H1 (cell line): Measurements from ENCODE around the gene ADD1. TPM values are rescaled to one million over a fixed set of nuclear protein-coding genes. Genes with fewer than 3 reads are reported as not detected.

Experiments
- CTCF ChIA-PET: fragments of 300-600 bp; sonication (Branson Sonifier 250); formaldehyde crosslinking; loops from one replicate; lab custom pipeline; 2021; ENCODE audit not compliant: partially characterized antibody; lab: Charles Lee
- POLR2A ChIA-PET: fragments of 300-600 bp; sonication (Branson Sonifier 250); formaldehyde crosslinking; loops from one replicate; lab custom pipeline; 2021; ENCODE audit warnings: inconsistent platforms; ENCODE audit not compliant: partially characterized antibody; lab: Charles Lee
- DNase-seq, 2 experiments: peaks; one replicate each; pipeline versions ENCODE4 v3.0.0 to v3.0.0-alpha.2; 2010 to 2022; ENCODE audit warnings: low spot score in 2 of 2, low read depth in 1 of 2, mixed read lengths in 1 of 2
- FAIRE-seq: peaks from 2 replicates; lab custom pipeline; 2011; peaks lifted over from hg19 to GRCh38; lab: Jason Lieb, UNC
- H2AFZ ChIP-seq: 2 replicates; pipeline ENCODE4 v1.8.1; 2012; ENCODE audit warnings: low read length, inconsistent platforms
- H2AK5ac ChIP-seq: 2 replicates; pipeline ENCODE4 v1.6.1; 2013; ENCODE audit warnings: low read depth, low read length
- H2BK120ac ChIP-seq: replicated peaks from 2 replicates; pipeline ENCODE3; 2013; ENCODE audit warnings: low read depth, low read length, inconsistent platforms
- H2BK12ac ChIP-seq: 2 replicates; pipeline ENCODE4 v1.6.1; 2013; ENCODE audit warnings: low read depth, low read length
- H2BK15ac ChIP-seq: 2 replicates; pipeline ENCODE4 v1.6.1; 2013; ENCODE audit warnings: low read length
- H2BK20ac ChIP-seq: 2 replicates; pipeline ENCODE4 v1.6.1; 2013; ENCODE audit warnings: low read length
- H2BK5ac ChIP-seq: 2 replicates; pipeline ENCODE4 v1.6.1; 2013; ENCODE audit warnings: low read depth, low read length
- H3K14ac ChIP-seq: 2 replicates; pipeline ENCODE4 v1.6.1; 2013; ENCODE audit warnings: inconsistent platforms; ENCODE audit not compliant: insufficient read length
- H3K18ac ChIP-seq: 2 replicates; pipeline ENCODE4 v1.6.1; 2013; ENCODE audit warnings: low read length; ENCODE audit errors: extremely low read depth
- H3K23ac ChIP-seq: 2 replicates; pipeline ENCODE4 v1.6.1; 2013; ENCODE audit warnings: inconsistent platforms; ENCODE audit not compliant: insufficient read length
- H3K23me2 ChIP-seq: 2 replicates; pipeline ENCODE4 v1.6.1; 2013; ENCODE audit warnings: low read depth, low read length
- H3K27ac ChIP-seq: 2 replicates; pipeline ENCODE4 v1.6.1; 2011; ENCODE audit warnings: low read depth, low read length, inconsistent platforms
- H3K27me3 ChIP-seq, 4 experiments: replicated peaks in 1 of 4; 1 replicate in 1 of 4; 2 replicates in 3 of 4; pipeline versions ENCODE4 v1.6.1 to v1.8.1; 2011 to 2013; ENCODE audit warnings: low read length in 3 of 4, mild to moderate bottlenecking in 3 of 4, inconsistent platforms in 2 of 4, mixed read lengths in 2 of 4, moderate library complexity in 1 of 4; ENCODE audit not compliant: control insufficient read depth in 3 of 4, insufficient read depth in 3 of 4; ENCODE audit errors: extremely low read depth in 1 of 4
- H3K36me3 ChIP-seq, 4 experiments: 2 replicates each; pipeline versions ENCODE4 v1.6.1 to v1.8.1; 2011 to 2013; ENCODE audit warnings: mild to moderate bottlenecking in 4 of 4, low read length in 3 of 4, moderate library complexity in 2 of 4, control low read depth in 1 of 4, inconsistent platforms in 1 of 4; ENCODE audit not compliant: insufficient read depth in 4 of 4, control insufficient read depth in 2 of 4
- H3K4ac ChIP-seq: replicated peaks from 2 replicates; pipeline ENCODE3; 2013; ENCODE audit warnings: low read length, low read depth, mixed read lengths, inconsistent platforms; ENCODE audit not compliant: insufficient read length
- H3K4me1 ChIP-seq, 4 experiments: replicated peaks in 1 of 4; 1 replicate in 1 of 4; 2 replicates in 3 of 4; pipeline versions ENCODE4 v1.6.1 to v1.8.1; 2011 to 2013; ENCODE audit warnings: low read length in 3 of 4, inconsistent platforms in 2 of 4, mixed read lengths in 1 of 4; ENCODE audit not compliant: insufficient read depth in 4 of 4, control insufficient read depth in 3 of 4
- H3K4me2 ChIP-seq, 2 experiments: 2 replicates each; pipeline versions ENCODE4 v1.6.1 to v1.8.1; 2011 to 2013; ENCODE audit warnings: low read depth in 2 of 2, low read length in 2 of 2, control low read depth in 1 of 2, inconsistent platforms in 1 of 2, mild to moderate bottlenecking in 1 of 2; ENCODE audit not compliant: insufficient read depth in 1 of 2
- H3K4me3 ChIP-seq, 4 experiments: fragments of 200-600, 300-600 bp in 1 of 4; sonication (generic), shearing (Covaris generic), sonication (Bioruptor Twin) in 1 of 4; 2 replicates each; pipeline versions ENCODE4 v1.5.1 to v1.8.1; 2011 to 2016; ENCODE audit warnings: low read length in 4 of 4, low read depth in 3 of 4, control low read depth in 2 of 4, inconsistent platforms in 2 of 4, mild to moderate bottlenecking in 2 of 4, mixed read lengths in 1 of 4, moderate library complexity in 1 of 4; ENCODE audit not compliant: insufficient read depth in 2 of 4; ENCODE audit errors: extremely low read depth in 1 of 4
- H3K56ac ChIP-seq: replicated peaks from 2 replicates; pipeline ENCODE3; 2013; ENCODE audit warnings: low read depth, mild to moderate bottlenecking, mixed read lengths, low read length, inconsistent platforms; ENCODE audit not compliant: insufficient read length
- H3K79me1 ChIP-seq: 2 replicates; pipeline ENCODE4 v1.6.1; 2013; ENCODE audit warnings: low read depth, low read length, control low read depth
- H3K79me2 ChIP-seq, 2 experiments: 2 replicates each; pipeline versions ENCODE4 v1.6.1 to v1.8.1; 2012 to 2013; ENCODE audit warnings: low read length in 2 of 2, mild to moderate bottlenecking in 2 of 2, inconsistent platforms in 1 of 2; ENCODE audit not compliant: insufficient read depth in 2 of 2, control insufficient read depth in 1 of 2
- H3K9ac ChIP-seq, 4 experiments: replicated peaks in 1 of 4; 1 replicate in 1 of 4; 2 replicates in 3 of 4; pipeline versions ENCODE4 v1.6.1 to v1.8.1; 2011 to 2013; ENCODE audit warnings: low read depth in 3 of 4, low read length in 3 of 4, control low read depth in 2 of 4, mild to moderate bottlenecking in 2 of 4, moderate library complexity in 2 of 4, inconsistent platforms in 1 of 4; ENCODE audit errors: extremely low read depth in 1 of 4
- H3K9me3 ChIP-seq, 2 experiments: 2 replicates each; pipeline versions ENCODE4 v1.6.1 to v1.8.1; 2012 to 2013; ENCODE audit warnings: mild to moderate bottlenecking in 2 of 2, moderate library complexity in 2 of 2, control low read depth in 1 of 2, inconsistent platforms in 1 of 2, low read depth in 1 of 2, low read length in 1 of 2, mixed read lengths in 1 of 2; ENCODE audit not compliant: insufficient read depth in 2 of 2
- H4K20me1 ChIP-seq, 2 experiments: replicated peaks in 1 of 2; 2 replicates each; pipeline versions ENCODE3 to v1.8.1; 2011 to 2013; ENCODE audit warnings: inconsistent platforms in 2 of 2, low read length in 2 of 2, mild to moderate bottlenecking in 1 of 2; ENCODE audit not compliant: insufficient read depth in 2 of 2, control insufficient read depth in 1 of 2
- H4K5ac ChIP-seq: 2 replicates; pipeline ENCODE4 v1.6.1; 2013; ENCODE audit warnings: low read length, low read depth, mixed read lengths, inconsistent platforms; ENCODE audit not compliant: insufficient read length
- H4K8ac ChIP-seq: 2 replicates; pipeline ENCODE4 v1.8.0; 2013; ENCODE audit warnings: mild to moderate bottlenecking, moderate library complexity, low read length, inconsistent platforms; ENCODE audit not compliant: insufficient read depth; ENCODE audit errors: extremely low read depth
- H4K91ac ChIP-seq: replicated peaks from 2 replicates; pipeline ENCODE3; 2013; ENCODE audit warnings: low read length, mixed read lengths, inconsistent platforms; ENCODE audit not compliant: insufficient read length
- BCL11A ChIP-seq, 2 experiments: IDR thresholded peaks; one replicate each; pipeline ENCODE4 v1.6.1; 2011; ENCODE audit warnings: low read depth in 2 of 2, low read length in 2 of 2, mild to moderate bottlenecking in 2 of 2
- CHD1 ChIP-seq: IDR thresholded peaks from 2 replicates; pipeline ENCODE4 v1.6.1; 2012; ENCODE audit warnings: low read depth, low read length, improper control_type of control experiment
- CTBP2 ChIP-seq: IDR thresholded peaks from 2 replicates; pipeline ENCODE4 v1.7.0; 2011; ENCODE audit warnings: borderline replicate concordance, mild to moderate bottlenecking, moderate library complexity, mixed read lengths, low read length; ENCODE audit not compliant: insufficient read depth, insufficient read length
- EGR1 ChIP-seq: IDR thresholded peaks from 2 replicates; pipeline ENCODE4 v1.6.1; 2011; ENCODE audit warnings: low read depth, low read length, borderline replicate concordance
- NRF1 ChIP-seq: IDR thresholded peaks from 2 replicates; pipeline ENCODE4 v1.6.1; 2011; ENCODE audit warnings: mild to moderate bottlenecking, low read depth, low read length, improper control_type of control experiment
- SP4 ChIP-seq: IDR thresholded peaks from 2 replicates; pipeline ENCODE4 v1.6.1; 2012; ENCODE audit warnings: low read length, inconsistent platforms
- TBP ChIP-seq: IDR thresholded peaks from 2 replicates; pipeline ENCODE4 v1.6.1; 2011; ENCODE audit warnings: low read depth, low read length, improper control_type of control experiment
- TCF12 ChIP-seq: IDR thresholded peaks from 2 replicates; pipeline ENCODE4 v1.6.1; 2011; ENCODE audit warnings: low read depth, mild to moderate bottlenecking, low read length
- WGBS, 2 experiments: shearing (Covaris generic) in 1 of 2; methylation state at CpG; one replicate each; pipeline versions ENCODE4 v1.1.6 to v1.1.7; 2013 to 2015; ENCODE audit warnings: low lambda C conversion rate in 2 of 2, mixed read lengths in 2 of 2, inconsistent platforms in 1 of 2, low coverage in 1 of 2, missing lambda C conversion rate in 1 of 2; ENCODE audit not compliant: insufficient replicate concordance in 2 of 2, insufficient coverage in 1 of 2, insufficient read length in 1 of 2; ENCODE audit errors: extremely low coverage in 1 of 2, missing lambda C conversion rate in 1 of 2; 5-methylcytosine and 5-hydroxymethylcytosine counted together
- polyA plus RNA-seq, 7 experiments: library from polyadenylated mRNA; depleted of rRNA in 3 of 7; stranded (reverse) in 5 of 7; unstranded in 2 of 7; fragments of >200 nt in 5 of 7; fragments of 200-250 nt in 2 of 7; gene quantifications; 1 replicate in 5 of 7; 2 replicates in 1 of 7; 4 replicates in 1 of 7; pipeline versions ENCODE4 v1.2.1 to v1.2.3, GENCODE V29; 2011 to 2013; ENCODE audit warnings: missing spikeins in 2 of 7, mixed read lengths in 2 of 7
- total RNA-seq: library from RNA; stranded (reverse); fragmentation: NEBNext Ultra II Directional; extraction: Animal tissue kit (Norgen Biotek cat#: 25700); gene quantifications from 2 replicates; pipeline ENCODE4 v1.2.1, GENCODE V29; 2021
- TF ChIP-seq, protein P1 (sequence below): IDR thresholded peaks from 2 replicates; pipeline ENCODE4 v1.6.1; 2011; ENCODE audit warnings: low read length, improper control_type of control experiment
- TF ChIP-seq, protein P2 (sequence below): IDR thresholded peaks from 2 replicates; pipeline ENCODE4 v1.6.1; 2012; ENCODE audit warnings: low read length, inconsistent platforms
- TF ChIP-seq, protein P3 (sequence below): IDR thresholded peaks from 2 replicates; pipeline ENCODE4 v1.6.1; 2011; ENCODE audit warnings: low read depth, mild to moderate bottlenecking, low read length; ENCODE audit not compliant: insufficient read depth

ADD1 gene
- total and polyA plus RNA-seq, 2 of the 8 experiments (the other 6 are each of a cell fraction or from before 2014, with no cell fraction given), result 113 to 143 TPM

DNA sequence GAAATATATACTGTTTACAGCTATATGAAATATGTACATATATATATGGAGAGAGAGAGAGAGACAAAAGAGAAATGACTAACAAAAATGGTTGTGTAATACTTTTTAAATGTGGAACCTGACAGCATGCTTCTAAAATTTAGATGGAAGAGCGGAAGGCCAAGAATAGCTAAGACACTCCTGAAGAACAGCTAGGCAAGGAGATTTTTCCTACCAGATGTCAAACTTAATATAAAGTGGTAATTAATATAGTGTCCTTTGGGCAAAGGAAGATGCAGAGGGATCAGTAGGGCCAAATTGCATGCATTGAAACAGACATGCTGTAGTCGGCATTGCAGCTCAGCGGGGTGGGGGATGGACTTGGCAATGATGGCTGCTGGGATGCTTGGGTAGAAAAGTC, 45.2 kb downstream of the ADD1 start:
- no peak overlapping the region for H3K4me3 ChIP-seq
- no peak overlapping the region for H3K14ac ChIP-seq
- H3K23me2 ChIP-seq, result no peaks in the 10 kb centered on the region
- no peak overlapping the region for H2BK5ac ChIP-seq
- no peak overlapping the region for H4K5ac ChIP-seq
- no peak overlapping the region for H2AK5ac ChIP-seq
- H4K91ac ChIP-seq, result no peak overlapping the region
- no peak overlapping the region for H3K9ac ChIP-seq
- ChIA-PET CTCF (no interaction called here), POLR2A (interaction anchor here (1.2 kb wide), 1 partner anchor 70 kb away, joined by 3 read pairs; no protein-coding TSS in a partner anchor)
- H2BK12ac ChIP-seq, result no peak overlapping the region
- H2BK15ac ChIP-seq, result no peak overlapping the region
- no peak for FAIRE-seq
- peaks cover 2 to 17% (median 12%) of the 10 kb centered on the region in 4 experiments; a peak in 6 of 8 replicates for H3K36me3 ChIP-seq
- WGBS, 2 experiments, result 92% methylated on average over 3 of the region's 3 CpGs; no CpG with 5 or more reads in 1 of the 2 experiments
- no peak overlapping the region for H2AFZ ChIP-seq
- no peak overlapping the region for H3K56ac ChIP-seq
- H3K9me3 ChIP-seq, result no peaks in the 10 kb centered on the region
- no peak overlapping the region for H2BK20ac ChIP-seq
- no peak overlapping the region for H3K18ac ChIP-seq
- H3K27me3 ChIP-seq, result no peaks in the 10 kb centered on the region
- H3K79me1 ChIP-seq, result no peaks in the 10 kb centered on the region; the same call in 1 of the 2 replicates
- H3K4ac ChIP-seq, result no peak overlapping the region
- no peak overlapping the region for H3K4me2 ChIP-seq
- DNase-seq, result no peak
- no peak overlapping the region for H2BK120ac ChIP-seq
- no peaks in the 10 kb centered on the region for H3K4me1 ChIP-seq
- no peak overlapping the region for H4K8ac ChIP-seq
- H3K79me2 ChIP-seq, result no peaks in the 10 kb centered on the region
- no peaks in the 10 kb centered on the region for H4K20me1 ChIP-seq
- H3K27ac ChIP-seq, result no peak overlapping the region
- no peak overlapping the region for H3K23ac ChIP-seq
- no peak for TF ChIP-seq TCF12
- TF ChIP-seq TBP, result no peak
- TF ChIP-seq, protein P1, sequence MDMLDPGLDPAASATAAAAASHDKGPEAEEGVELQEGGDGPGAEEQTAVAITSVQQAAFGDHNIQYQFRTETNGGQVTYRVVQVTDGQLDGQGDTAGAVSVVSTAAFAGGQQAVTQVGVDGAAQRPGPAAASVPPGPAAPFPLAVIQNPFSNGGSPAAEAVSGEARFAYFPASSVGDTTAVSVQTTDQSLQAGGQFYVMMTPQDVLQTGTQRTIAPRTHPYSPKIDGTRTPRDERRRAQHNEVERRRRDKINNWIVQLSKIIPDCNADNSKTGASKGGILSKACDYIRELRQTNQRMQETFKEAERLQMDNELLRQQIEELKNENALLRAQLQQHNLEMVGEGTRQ, result no peak
- TF ChIP-seq NRF1, result no peak
- TF ChIP-seq EGR1, result no peak
- TF ChIP-seq SP4, result no peak
- TF ChIP-seq, protein P2, sequence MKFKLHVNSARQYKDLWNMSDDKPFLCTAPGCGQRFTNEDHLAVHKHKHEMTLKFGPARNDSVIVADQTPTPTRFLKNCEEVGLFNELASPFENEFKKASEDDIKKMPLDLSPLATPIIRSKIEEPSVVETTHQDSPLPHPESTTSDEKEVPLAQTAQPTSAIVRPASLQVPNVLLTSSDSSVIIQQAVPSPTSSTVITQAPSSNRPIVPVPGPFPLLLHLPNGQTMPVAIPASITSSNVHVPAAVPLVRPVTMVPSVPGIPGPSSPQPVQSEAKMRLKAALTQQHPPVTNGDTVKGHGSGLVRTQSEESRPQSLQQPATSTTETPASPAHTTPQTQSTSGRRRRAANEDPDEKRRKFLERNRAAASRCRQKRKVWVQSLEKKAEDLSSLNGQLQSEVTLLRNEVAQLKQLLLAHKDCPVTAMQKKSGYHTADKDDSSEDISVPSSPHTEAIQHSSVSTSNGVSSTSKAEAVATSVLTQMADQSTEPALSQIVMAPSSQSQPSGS, result no peak
- TF ChIP-seq CHD1, result no peak
- TF ChIP-seq BCL11A (IDR thresholded peaks at IDR 0.05; ENCODE audit: low read depth in 2 of 2, low read length in 2 of 2), result no peak
- TF ChIP-seq, protein P3, sequence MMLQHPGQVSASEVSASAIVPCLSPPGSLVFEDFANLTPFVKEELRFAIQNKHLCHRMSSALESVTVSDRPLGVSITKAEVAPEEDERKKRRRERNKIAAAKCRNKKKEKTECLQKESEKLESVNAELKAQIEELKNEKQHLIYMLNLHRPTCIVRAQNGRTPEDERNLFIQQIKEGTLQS, result no peak
- TF ChIP-seq CTBP2, result no peak
